G401.6 (cell line): ENCODE data around the gene SLC7A5.
"Not testable (repeated sequence)": the region's sequence is repeated elsewhere in the genome, so short reads cannot be mapped to it uniquely, and the experiment has no call there.

Source experiments
- FAIRE-seq: peaks from 2 replicates; lab custom pipeline; 2012; peaks lifted over from hg19 to GRCh38; lab: Jason Lieb, UNC

Gene SLC7A5

GRCh38 chr16:87832741-87833502, 36.4 kb downstream of the SLC7A5 start:
- FAIRE-seq, result no peak

- FAIRE-seq, result no peak
Observed at GRCh38 chr16:87832137-87832527, 37.2 kb downstream of the SLC7A5 start.

GRCh38 chr16:87831421-87832136, 37.7 kb downstream of the SLC7A5 start:
- no peak for FAIRE-seq

GRCh38 chr16:87830673-87831420, 38.5 kb downstream of the SLC7A5 start:
- FAIRE-seq, result no peak

- FAIRE-seq, result no peak
Observed at GRCh38 chr16:87829988-87830672, 39.2 kb downstream of the SLC7A5 start.

GRCh38 chr16:87829622-87829980, 39.7 kb downstream of the SLC7A5 start:
- FAIRE-seq, result no peak

- no peak for FAIRE-seq
Observed at GRCh38 chr16:87828907-87829621, 40.2 kb downstream of the SLC7A5 start.

GRCh38 chr16:87828071-87828906, 41.0 kb downstream of the SLC7A5 start:
- FAIRE-seq, result no peak

- FAIRE-seq, result not testable (repeated sequence)
Observed at GRCh38 chr16:87827588-87827915, 41.8 kb downstream of the SLC7A5 start.

GRCh38 chr16:87826798-87827587, 42.3 kb downstream of the SLC7A5 start:
- FAIRE-seq, result no peak

- not testable (repeated sequence) for FAIRE-seq
Observed at GRCh38 chr16:87826407-87826797, 42.9 kb downstream of the SLC7A5 start.

GRCh38 chr16:87825842-87826120, 43.5 kb downstream of the SLC7A5 start:
- not testable (repeated sequence) for FAIRE-seq

- FAIRE-seq, result no peak
Observed at GRCh38 chr16:87824991-87825841, 44.1 kb downstream of the SLC7A5 start.

GRCh38 chr16:87824016-87824990, 45.0 kb downstream of the SLC7A5 start:
- no peak for FAIRE-seq

- no peak for FAIRE-seq
Observed at GRCh38 chr16:87823181-87823929, 46.0 kb downstream of the SLC7A5 start.

- no peak for FAIRE-seq
Observed at GRCh38 chr16:87822108-87822970, 47.0 kb downstream of the SLC7A5 start.
